Right cardiac atrium (tissue), 5 donors: ENCODE results near the gene TXNL4A. TPM values are rescaled to one million over a fixed set of nuclear protein-coding genes. Genes with fewer than 3 reads are reported as not detected.
A peak's percentile ranks its signal among the peaks of the same experiment; 100 is the strongest.

Experiments
- ATAC-seq, 2 donors: fragments of 200-7000 bp; cut with Tn5 transposase; one replicate each; pipeline versions ENCODE4 v1.8.0 to v1.9.1; 2020; ENCODE audit warnings: moderate library complexity in 2 of 2, mild to moderate bottlenecking in 1 of 2
- DNase-seq, 3 donors: peaks; one replicate each; pipeline ENCODE4 v3.0.0-alpha.2; 2020
- H3K27ac ChIP-seq: one replicate; pipeline ENCODE4 v1.5.1; 2013; ENCODE audit warnings: mild to moderate bottlenecking, low read length, control low read depth, moderate library complexity
- H3K27me3 ChIP-seq: one replicate; pipeline ENCODE4 v1.6.1; 2013; ENCODE audit not compliant: control insufficient read depth, insufficient read depth
- H3K4me1 ChIP-seq: one replicate; pipeline ENCODE4 v1.6.1; 2013; ENCODE audit warnings: low read length; ENCODE audit not compliant: control insufficient read depth, insufficient read depth
- H3K4me3 ChIP-seq: one replicate; pipeline ENCODE4 v1.5.1; 2013; ENCODE audit warnings: low read length, control low read depth
- H3K9me3 ChIP-seq: one replicate; pipeline ENCODE4 v1.6.1; 2013; ENCODE audit warnings: low read length; ENCODE audit not compliant: control insufficient read depth
- WGBS: extraction: QIAGEN DNeasy Blood & Tissue Kit; methylation state at CpG from one replicate; pipeline ENCODE4 v1.1.7; 2013; 5-methylcytosine and 5-hydroxymethylcytosine counted together
- intact Hi-C, 4 donors: fragments of 100-400 bp; cut with DNase I; formaldehyde crosslinking; loops; one replicate each; pipeline versions ENCODE4 v1.11.0 to v1.14.0; 2022 to 2023
- polyA plus RNA-seq: library from polyadenylated mRNA; stranded (reverse); fragments of 200-250 nt; gene quantifications from one replicate; pipeline ENCODE4 v1.2.3, GENCODE V29; 2013
- total RNA-seq, 4 donors: library from RNA; stranded (reverse); fragmentation: NEBNext Ultra II Directional; extraction: Animal tissue kit (Norgen Biotek cat#: 25700); gene quantifications; one replicate each; pipeline ENCODE4 v1.2.1, GENCODE V29; 2021
- donor health status: healthy with polysubstance abuse.
- donor health status: DM: no; HTN: yes; CAD: no.
- donor health status: DM: no; HTN: no; CAD: no.
- donor health status: DM: no; HTN: yes; CAD: no; lungs with severe emphysema.
- donor health status: DM: yes; HTN: yes; CAD: no.

The TXNL4A gene
- total and polyA plus RNA-seq, 5 donors, result 69.7 to 104 (median 91.9) TPM

DNA sequence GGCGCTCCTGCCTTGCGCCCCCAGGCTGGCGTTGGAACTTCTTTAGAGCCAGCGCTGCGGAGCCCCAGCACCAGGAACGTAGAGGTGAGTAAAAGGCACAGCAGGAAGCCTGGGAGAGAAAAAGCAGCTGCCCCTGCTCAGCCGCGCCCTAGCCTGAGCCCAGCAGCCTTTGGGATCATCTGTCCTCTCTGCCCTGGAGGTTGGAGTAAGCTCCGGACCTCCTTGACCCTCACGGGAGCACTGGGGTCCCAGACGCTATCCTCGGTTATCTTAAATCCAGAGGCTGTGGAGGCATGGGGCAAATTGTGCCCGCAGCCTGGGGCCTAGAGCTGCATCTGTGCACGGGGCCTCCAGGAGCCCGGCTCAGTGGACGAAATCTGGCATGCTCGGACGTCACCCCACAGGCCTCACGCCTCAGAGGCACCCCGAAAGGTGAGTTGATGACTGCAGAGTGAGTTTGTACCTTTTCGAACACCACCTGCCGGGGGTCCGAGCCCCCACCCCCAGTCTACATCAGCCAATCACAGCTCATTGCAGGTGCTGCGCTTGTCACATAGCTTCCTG, 35.3 kb downstream of the TXNL4A start:
- Histone ChIP-seq H3K4me3 (no peak overlapping the region), H3K9me3 (no peaks in the 10 kb centered on the region), H3K27me3 (no peaks in the 10 kb centered on the region), H3K4me1 (peaks cover 9% of the 10 kb centered on the region), H3K27ac (no peak overlapping the region)
- DNase-seq (no peak), ATAC-seq (no peak)
- 91% methylated on average over 24 of the region's 24 CpGs for WGBS
- intact Hi-C loops, result no loop called here

- DNase-seq (peak in 2 of 3 donors; percentile 58 to 71), ATAC-seq (peak in 1 of 2 donors; percentile 2)
- Histone ChIP-seq H3K9me3 (no peaks in the 10 kb centered on the region), H3K4me3 (peak overlapping the region; percentile 99), H3K27ac (no peak overlapping the region), H3K4me1 (peaks cover 11% of the 10 kb centered on the region), H3K27me3 (no peaks in the 10 kb centered on the region)
- intact Hi-C loops, result no loop called here
- WGBS, result 40% methylated on average over 43 of the region's 43 CpGs
These were observed 35.8 kb downstream of the TXNL4A start for GRCh38 chr18:79952456-79952995.

GRCh38 chr18:79951545-79952455, 36.6 kb downstream of the TXNL4A start, which contains the start of gene SLC66A2:
Gene SLC66A2 (minus strand): TSS chr18:79951653. CDS start chr18:79950926, 727 bp downstream.
- Histone ChIP-seq H3K4me1 (peaks cover 11% of the 10 kb centered on the region), H3K27ac (peak within 1 kb of the TSS; percentile 47)

GRCh38 chr18:79950515-79951341, 37.6 kb downstream of the TXNL4A start:
- WGBS, result 3% methylated on average over 81 of the region's 81 CpGs
- Histone ChIP-seq H3K4me1 (peaks cover 11% of the 10 kb centered on the region), H3K27ac (peak overlapping the region; percentile 47)

More at GRCh38 chr18:79951545-79952455, 36.6 kb downstream of the TXNL4A start, which contains the start of gene SLC66A2:
- Histone ChIP-seq H3K4me3 (peak within 1 kb of the TSS; percentile 99), H3K9me3 (no peaks in the 10 kb centered on the region), H3K27me3 (no peaks in the 10 kb centered on the region)
- intact Hi-C loops, result no loop called here
- peak; percentile 93 to 98 (median 97) for DNase-seq
- WGBS, result under 1% methylated on average over 126 of the region's 126 CpGs
- peak; percentile 94 to 95 for ATAC-seq

GRCh38 chr18:79949697-79950487, 38.5 kb downstream of the TXNL4A start:
- intact Hi-C loops, result no loop called here
- Histone ChIP-seq H3K27me3 (no peaks in the 10 kb centered on the region), H3K4me1 (peaks cover 19% of the 10 kb centered on the region), H3K27ac (peak overlapping the region; percentile 47), H3K4me3 (peak overlapping the region; percentile 99), H3K9me3 (no peaks in the 10 kb centered on the region)
- 49% methylated on average over 12 of the region's 12 CpGs for WGBS
- DNase-seq, result peak; percentile 54 to 84 (median 78)
- peak in 1 of 2 donors; percentile 15 for ATAC-seq

More at GRCh38 chr18:79950515-79951341, 37.6 kb downstream of the TXNL4A start:
- intact Hi-C loops, result no loop called here
- Histone ChIP-seq H3K4me3 (peak overlapping the region; percentile 99), H3K27me3 (no peaks in the 10 kb centered on the region), H3K9me3 (no peaks in the 10 kb centered on the region)
- DNase-seq (peak in 2 of 3 donors; percentile 75 to 78), ATAC-seq (peak; percentile 14 to 41)

- H3K27me3 ChIP-seq, result no peaks in the 10 kb centered on the region
- 92% methylated on average over 23 of the region's 23 CpGs for WGBS
- no peaks in the 10 kb centered on the region for H3K9me3 ChIP-seq
- no peak for DNase-seq
- no peak overlapping the region for H3K4me3 ChIP-seq
- no peak for ATAC-seq
- no peak overlapping the region for H3K27ac ChIP-seq
- H3K4me1 ChIP-seq, result peaks cover 20% of the 10 kb centered on the region
- intact Hi-C loops, result no loop called here
These were observed 39.5 kb downstream of the TXNL4A start for GRCh38 chr18:79948719-79949411.

- no peak for ATAC-seq
- no peaks in the 10 kb centered on the region for H3K9me3 ChIP-seq
- intact Hi-C loops, result no loop called here
- no peaks in the 10 kb centered on the region for H3K27me3 ChIP-seq
- H3K27ac ChIP-seq, result no peak overlapping the region
- DNase-seq, result no peak
- WGBS, result 87% methylated on average over 15 of the region's 15 CpGs
- H3K4me3 ChIP-seq, result no peak overlapping the region
- peaks cover 23% of the 10 kb centered on the region for H3K4me1 ChIP-seq
These were observed 40.3 kb downstream of the TXNL4A start for GRCh38 chr18:79947881-79948610.

- H3K4me1 ChIP-seq, result peaks cover 23% of the 10 kb centered on the region
- H3K27ac ChIP-seq, result no peak overlapping the region
- ATAC-seq, result no peak
- no peak overlapping the region for H3K4me3 ChIP-seq
- DNase-seq, result no peak
- intact Hi-C loops, result no loop called here
- H3K27me3 ChIP-seq, result no peaks in the 10 kb centered on the region
- H3K9me3 ChIP-seq, result no peaks in the 10 kb centered on the region
- WGBS, result 91% methylated on average over 14 of the region's 14 CpGs
These were observed 41.2 kb downstream of the TXNL4A start for GRCh38 chr18:79947054-79947755.
